HUES64 (cell line): ENCODE data around the gene NDUFB2.
"Not testable (repeated sequence)": the region's sequence is repeated elsewhere in the genome, so short reads cannot be mapped to it uniquely, and the experiment has no call there.

Experiments used
- H3K27ac ChIP-seq: 2 replicates; pipeline ENCODE4 v1.7.0; 2013; ENCODE audit warnings: low read depth, low read length, inconsistent platforms
- H3K27me3 ChIP-seq: 2 replicates; pipeline ENCODE4 v1.6.1; 2013; ENCODE audit warnings: mild to moderate bottlenecking, low read length; ENCODE audit not compliant: insufficient read depth
- H3K36me3 ChIP-seq: 2 replicates; pipeline ENCODE4 v1.6.1; 2013; ENCODE audit warnings: mild to moderate bottlenecking, low read length; ENCODE audit not compliant: insufficient read depth
- H3K4me1 ChIP-seq: 2 replicates; pipeline ENCODE4 v1.6.1; 2013; ENCODE audit warnings: mild to moderate bottlenecking, low read length, moderate library complexity; ENCODE audit not compliant: insufficient read depth
- H3K4me3 ChIP-seq: 2 replicates; pipeline ENCODE4 v1.5.1; 2013; ENCODE audit warnings: mild to moderate bottlenecking, low read length, moderate library complexity
- H3K9ac ChIP-seq: 2 replicates; pipeline ENCODE4 v1.6.1; 2013; ENCODE audit warnings: mild to moderate bottlenecking, low read depth, low read length
- H3K9me3 ChIP-seq: 2 replicates; pipeline ENCODE4 v1.6.1; 2013; ENCODE audit warnings: low read depth, low read length; ENCODE audit not compliant: insufficient read depth
- WGBS: fragments of 150-250, 120-280 bp; methylation state at CpG from one replicate; pipeline ENCODE4 v1.1.7; 2013; ENCODE audit warnings: missing lambda C conversion rate; 5-methylcytosine and 5-hydroxymethylcytosine counted together

Gene NDUFB2

GRCh38 chr7:140694592-140694991, 1.9 kb upstream of the NDUFB2 start:
- H3K36me3 ChIP-seq: no peaks in the 10 kb centered on the region
- H3K9ac ChIP-seq: no peak overlapping the region
- no peak overlapping the region for H3K4me3 ChIP-seq
- H3K4me1 ChIP-seq: no peaks in the 10 kb centered on the region; the same call in 1 of the 2 replicates
- WGBS: 88% methylated on average over 6 of the region's 6 CpGs
- no peaks in the 10 kb centered on the region for H3K9me3 ChIP-seq
- H3K27ac ChIP-seq: no peak overlapping the region
- no peaks in the 10 kb centered on the region for H3K27me3 ChIP-seq

GRCh38 chr7:140695381-140695780, 1.1 kb upstream of the NDUFB2 start:
- Histone ChIP-seq H3K27me3 (no peaks in the 10 kb centered on the region), H3K27ac (no peak overlapping the region), H3K9ac (no peak overlapping the region), H3K4me3 (no peak overlapping the region), H3K9me3 (no peaks in the 10 kb centered on the region), H3K36me3 (no peaks in the 10 kb centered on the region), H3K4me1 (no peaks in the 10 kb centered on the region; the same call in 1 of the 2 replicates)
- 95% methylated on average over 9 of the region's 11 CpGs for WGBS

DNA sequence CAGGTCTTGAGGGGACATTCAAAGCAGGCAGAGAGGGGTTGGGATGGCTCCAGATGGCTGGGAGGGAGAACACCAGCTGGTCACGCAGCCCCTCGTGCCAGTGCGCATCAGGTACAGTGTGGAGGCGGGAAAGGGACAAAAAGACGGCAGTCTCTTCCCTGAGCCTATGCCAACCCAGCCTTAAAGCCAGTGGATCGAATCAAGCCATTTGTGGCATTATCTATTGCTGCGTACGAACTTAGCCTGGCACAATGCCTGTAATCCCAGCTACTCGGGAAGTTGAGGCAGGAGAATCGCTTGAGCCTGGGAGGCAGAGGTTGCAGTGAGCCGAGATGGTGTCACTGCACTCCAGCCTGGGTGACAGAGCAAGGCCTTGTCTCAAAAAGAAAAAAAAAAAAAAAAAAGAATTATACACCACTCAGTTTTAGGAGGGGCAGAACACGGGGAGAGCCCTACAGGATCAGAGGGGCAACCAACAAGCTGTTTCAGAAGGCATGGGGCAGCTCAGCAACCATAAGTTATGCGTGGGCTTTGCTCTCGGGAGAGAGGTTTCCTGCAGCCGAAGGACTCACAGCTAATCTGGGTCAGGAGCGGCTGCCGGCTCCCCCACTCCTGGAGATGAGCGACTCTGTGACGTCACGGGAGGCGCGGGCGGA, 356 bp upstream of the NDUFB2 start:
- WGBS: 38% methylated on average over 23 of the region's 23 CpGs
- no peaks in the 10 kb centered on the region; the same call in 1 of the 2 replicates for H3K4me1 ChIP-seq

DNA sequence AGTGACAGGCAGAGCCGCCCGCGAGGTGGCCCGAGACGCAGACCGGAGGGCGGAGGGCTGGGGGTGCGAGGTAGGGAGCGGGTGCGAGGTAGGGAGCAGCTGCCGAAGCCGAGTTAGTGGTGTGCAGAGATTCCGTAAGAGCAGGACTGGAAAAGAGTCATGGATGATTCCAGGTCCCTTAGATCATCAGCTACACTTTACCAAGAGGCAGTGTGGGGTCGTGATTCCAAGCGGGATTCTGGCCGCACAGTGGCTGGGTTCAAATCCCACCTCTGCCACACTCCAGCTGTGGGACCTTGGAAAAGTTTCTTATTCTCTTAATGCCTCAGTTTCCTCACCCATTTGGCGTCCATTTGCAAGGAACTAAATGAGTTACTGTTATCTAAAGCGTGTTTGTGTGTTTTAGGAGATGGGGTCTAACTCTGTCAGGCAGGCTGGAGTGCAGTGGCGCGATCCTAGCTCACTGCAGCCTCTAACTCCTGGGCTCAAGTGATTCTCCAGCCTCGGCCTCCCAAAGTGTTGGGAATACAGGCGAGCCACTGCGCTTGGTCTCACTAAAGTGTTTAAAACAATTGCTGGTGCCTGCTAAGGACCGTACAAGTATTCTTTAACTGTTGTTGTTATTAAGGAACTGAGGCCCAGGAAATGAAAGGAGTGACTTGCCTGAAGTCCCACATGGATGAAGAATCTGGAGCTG, 1.1 kb downstream of the NDUFB2 start:
- Histone ChIP-seq H3K36me3 (no peaks in the 10 kb centered on the region), H3K4me3 (peak overlapping the region; percentile 83), H3K9me3 (no peaks in the 10 kb centered on the region), H3K27ac (peak overlapping the region; percentile 86), H3K4me1 (no peaks in the 10 kb centered on the region; the same call in 1 of the 2 replicates), H3K9ac (peak overlapping the region; percentile 85), H3K27me3 (no peaks in the 10 kb centered on the region)
- 31% methylated on average over 24 of the region's 24 CpGs for WGBS

More for the DNA sequence above, 356 bp upstream of the NDUFB2 start:
- H3K27ac ChIP-seq: peak overlapping the region; percentile 86
- peak overlapping the region; percentile 83 for H3K4me3 ChIP-seq
- H3K9me3 ChIP-seq: no peaks in the 10 kb centered on the region
- H3K9ac ChIP-seq: peak overlapping the region; percentile 85
- no peaks in the 10 kb centered on the region for H3K36me3 ChIP-seq
- H3K27me3 ChIP-seq: no peaks in the 10 kb centered on the region

- no peak overlapping the region for H3K4me3 ChIP-seq
Measured at GRCh38 chr7:140698477-140698876, 2.0 kb downstream of the NDUFB2 start.

GRCh38 chr7:140702774-140703173, 6.3 kb downstream of the NDUFB2 start:
- H3K27me3 ChIP-seq: no peaks in the 10 kb centered on the region
- peaks cover 36% of the 10 kb centered on the region for H3K36me3 ChIP-seq
- no peak overlapping the region for H3K27ac ChIP-seq
- H3K9ac ChIP-seq: no peak overlapping the region
- no peak overlapping the region for H3K4me3 ChIP-seq
- no peaks in the 10 kb centered on the region for H3K9me3 ChIP-seq
- WGBS: 95% methylated on average over 9 of the region's 10 CpGs
- no peaks in the 10 kb centered on the region for H3K4me1 ChIP-seq

More at GRCh38 chr7:140698477-140698876, 2.0 kb downstream of the NDUFB2 start:
- H3K27ac ChIP-seq: no peak overlapping the region
- H3K4me1 ChIP-seq: no peaks in the 10 kb centered on the region; the same call in 1 of the 2 replicates
- no peak overlapping the region for H3K9ac ChIP-seq
- WGBS: 92% methylated on average over 8 of the region's 8 CpGs
- peaks cover 7% of the 10 kb centered on the region; the same call in 1 of the 2 replicates for H3K36me3 ChIP-seq
- no peaks in the 10 kb centered on the region for H3K9me3 ChIP-seq
- H3K27me3 ChIP-seq: no peaks in the 10 kb centered on the region

DNA sequence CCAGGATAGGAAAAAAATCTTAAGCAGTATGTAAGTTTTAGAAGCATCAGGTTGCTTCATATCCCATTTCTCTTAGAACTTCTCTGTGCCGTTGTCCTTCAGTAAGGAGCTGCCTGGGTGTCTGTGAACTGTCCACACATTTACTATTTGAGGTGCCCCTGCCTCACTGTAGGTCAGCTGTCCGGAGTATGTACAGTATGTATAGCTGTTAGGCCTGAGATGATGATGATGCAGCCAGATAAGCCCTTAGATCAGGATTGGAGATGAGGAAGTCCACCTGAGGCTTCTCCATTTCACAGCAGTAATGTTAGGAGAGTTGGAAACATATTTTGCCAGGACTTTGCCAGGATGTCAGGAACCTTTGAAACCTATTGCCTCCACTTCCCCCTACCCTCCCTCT, 7.7 kb downstream of the NDUFB2 start:
- H3K4me1 ChIP-seq: no peaks in the 10 kb centered on the region
- no peaks in the 10 kb centered on the region for H3K27me3 ChIP-seq
- no peak overlapping the region for H3K4me3 ChIP-seq
- peaks cover 38% of the 10 kb centered on the region for H3K36me3 ChIP-seq
- no peak overlapping the region for H3K27ac ChIP-seq
- 96% methylated on average over 2 of the region's 2 CpGs for WGBS
- no peaks in the 10 kb centered on the region for H3K9me3 ChIP-seq
- no peak overlapping the region for H3K9ac ChIP-seq

DNA sequence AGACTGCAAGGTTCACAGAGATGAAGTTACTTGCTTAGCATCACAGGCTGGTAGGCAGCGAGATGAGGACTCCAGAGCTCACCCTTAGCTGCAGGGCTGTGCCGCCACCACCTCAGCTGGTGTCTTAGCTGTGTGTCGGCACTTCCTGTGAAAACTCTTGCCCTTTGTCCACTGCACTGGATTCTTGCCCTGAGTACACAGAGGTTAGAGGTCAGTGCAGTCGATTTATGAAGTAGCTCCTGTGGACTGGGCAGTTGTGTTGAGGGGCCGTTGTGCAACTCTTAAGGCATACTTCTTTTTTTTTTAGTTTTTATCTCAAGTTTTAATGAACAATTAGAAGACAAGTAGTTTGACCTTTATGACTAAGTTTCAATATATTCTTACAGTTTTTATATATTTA, 10.6 kb downstream of the NDUFB2 start:
- H3K27me3 ChIP-seq: no peaks in the 10 kb centered on the region
- H3K36me3 ChIP-seq: peaks cover 38% of the 10 kb centered on the region
- H3K27ac ChIP-seq: no peak overlapping the region
- H3K9ac ChIP-seq: no peak overlapping the region
- no peaks in the 10 kb centered on the region for H3K9me3 ChIP-seq
- H3K4me1 ChIP-seq: no peaks in the 10 kb centered on the region
- H3K4me3 ChIP-seq: no peak overlapping the region
- 94% methylated on average over 4 of the region's 5 CpGs for WGBS

GRCh38 chr7:140708764-140709163, 12.3 kb downstream of the NDUFB2 start:
- peaks cover 29% of the 10 kb centered on the region for H3K36me3 ChIP-seq
- H3K9ac ChIP-seq, H3K9me3 ChIP-seq, H3K27ac ChIP-seq, H3K27me3 ChIP-seq, H3K4me1 ChIP-seq, H3K4me3 ChIP-seq: not testable (repeated sequence)
- WGBS: 100% methylated on average over 2 of the region's 4 CpGs

DNA sequence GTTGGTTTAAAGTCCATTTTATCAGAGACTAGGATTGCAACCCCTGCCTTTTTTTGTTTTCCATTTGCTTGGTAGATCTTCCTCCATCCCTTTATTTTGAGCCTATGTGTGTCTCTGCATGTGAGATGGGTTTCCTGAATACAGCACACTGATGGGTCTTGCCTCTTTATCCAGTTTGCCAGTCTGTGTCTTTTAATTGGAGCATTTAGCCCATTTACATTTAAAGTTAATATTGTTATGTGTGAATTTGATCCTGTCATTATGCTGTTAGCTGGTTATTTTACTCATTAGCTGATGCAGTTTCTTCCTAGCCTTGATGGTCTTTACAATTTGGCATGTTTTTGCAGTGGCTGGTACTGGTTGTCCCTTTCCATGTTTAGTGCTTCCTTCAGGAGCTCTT, 15.9 kb downstream of the NDUFB2 start:
- H3K4me3 ChIP-seq, H3K4me1 ChIP-seq, H3K27ac ChIP-seq: not testable (repeated sequence)

GRCh38 chr7:140714331-140715040, 18.0 kb downstream of the NDUFB2 start:
- WGBS: 94% methylated on average over 10 of the region's 10 CpGs
- H3K36me3 ChIP-seq: no peaks in the 10 kb centered on the region; the same call in 1 of the 2 replicates
- H3K27me3 ChIP-seq: no peaks in the 10 kb centered on the region
- H3K9me3 ChIP-seq: no peaks in the 10 kb centered on the region
- no peak overlapping the region for H3K4me3 ChIP-seq
- no peak overlapping the region for H3K27ac ChIP-seq
- H3K9ac ChIP-seq: no peak overlapping the region
- H3K4me1 ChIP-seq: no peaks in the 10 kb centered on the region

More for the DNA sequence above, 15.9 kb downstream of the NDUFB2 start:
- not testable (repeated sequence) for H3K9ac ChIP-seq, H3K36me3 ChIP-seq, H3K27me3 ChIP-seq, H3K9me3 ChIP-seq
